ENCODE measurements around the gene ATAD5. TPM values are rescaled to one million over a fixed set of nuclear protein-coding genes. Genes with fewer than 3 reads are reported as not detected.

The ATAD5 gene
- polyA plus RNA-seq, 1 donor (not counting 4 experiments of a cell fraction or from before 2014, with no cell fraction given) = 2.2 TPM

- Histone ChIP-seq H4K20me1 (ENCODE audit: control insufficient read depth, extremely low read depth, insufficient read depth, low read length) (no peaks in the 10 kb centered on the region), H3K27me3 (ENCODE audit: control insufficient read depth, extremely low read depth, insufficient read depth, low read length) (no peaks in the 10 kb centered on the region), H3K36me3 (ENCODE audit: control insufficient read depth in 2 of 2, extremely low read depth in 1 of 2, insufficient read depth in 2 of 2, low read length in 2 of 2) (no peaks in the 10 kb centered on the region), H3K4me3 (ENCODE audit: control insufficient read depth in 2 of 3, extremely low read depth in 1 of 3, insufficient read depth in 2 of 3, low read depth in 1 of 3, low read length in 3 of 3) (peak overlapping the region; percentile 66 to 95 (median 94)), H3K9me3 (ENCODE audit: control insufficient read depth, low read depth, low read length) (no peaks in the 10 kb centered on the region), H3K4me2 (ENCODE audit: control insufficient read depth, extremely low read depth, insufficient read depth, low read depth, low read length) (peak overlapping the region; percentile 69), H3K79me2 (ENCODE audit: control insufficient read depth, insufficient read depth, low read length) (peaks cover 17% of the 10 kb centered on the region), H2AFZ (ENCODE audit: control insufficient read depth, low read length) (peak overlapping the region; percentile 99), H3K9ac (ENCODE audit: control insufficient read depth, extremely low read depth, insufficient read depth, low read length) (peak overlapping the region; percentile 95), H3K9me1 (ENCODE audit: control insufficient read depth, extremely low read depth, insufficient read depth, low read length) (no peaks in the 10 kb centered on the region), H3K27ac (ENCODE audit: control insufficient read depth, insufficient read depth, low read length) (peak overlapping the region; percentile 79), H3K4me1 (ENCODE audit: control insufficient read depth, extremely low read depth, insufficient read depth, low read length) (peaks cover 9% of the 10 kb centered on the region)
- DNase-seq (ENCODE audit: low read depth, low spot score) (no peak), FAIRE-seq (no peak)
- TF ChIP-seq CTCF (optimal IDR thresholded peaks at IDR 0.05 in 1 of 3, IDR thresholded peaks at IDR 0.05 in 1 of 3, conservative IDR thresholded peaks at IDR 0.05 in 1 of 3; ENCODE audit: extremely low read depth in 1 of 3, insufficient read depth in 2 of 3, low read length in 3 of 3) = no peak
- TF ChIP-seq EZH2 (IDR thresholded peaks at IDR 0.05; ENCODE audit: low read length) = no peak
- dilution Hi-C loops (cut with MboI; ENCODE audit: extremely low pct_ligation_motif_present, low sequenced_read_pairs) = no loop called here
Observed at GRCh38 chr17:30832438-30833124, 815 bp downstream of the ATAD5 start.

GRCh38 chr17:30838202-30838807 is 6.5 kb downstream of the ATAD5 start:
- FAIRE-seq = no peak
- Histone ChIP-seq H2AFZ (ENCODE audit: control insufficient read depth, low read length) (no peak overlapping the region), H3K4me3 (ENCODE audit: control insufficient read depth in 2 of 3, extremely low read depth in 1 of 3, insufficient read depth in 2 of 3, low read depth in 1 of 3, low read length in 3 of 3) (no peak overlapping the region), H3K4me2 (ENCODE audit: control insufficient read depth, extremely low read depth, insufficient read depth, low read depth, low read length) (no peak overlapping the region), H3K27me3 (ENCODE audit: control insufficient read depth, extremely low read depth, insufficient read depth, low read length) (no peaks in the 10 kb centered on the region), H4K20me1 (ENCODE audit: control insufficient read depth, extremely low read depth, insufficient read depth, low read length) (no peaks in the 10 kb centered on the region), H3K9ac (ENCODE audit: control insufficient read depth, extremely low read depth, insufficient read depth, low read length) (no peak overlapping the region), H3K4me1 (ENCODE audit: control insufficient read depth, extremely low read depth, insufficient read depth, low read length) (peaks cover 2% of the 10 kb centered on the region), H3K27ac (ENCODE audit: control insufficient read depth, insufficient read depth, low read length) (no peak overlapping the region), H3K9me1 (ENCODE audit: control insufficient read depth, extremely low read depth, insufficient read depth, low read length) (no peaks in the 10 kb centered on the region), H3K79me2 (ENCODE audit: control insufficient read depth, insufficient read depth, low read length) (peaks cover 2% of the 10 kb centered on the region), H3K36me3 (ENCODE audit: control insufficient read depth in 2 of 2, extremely low read depth in 1 of 2, insufficient read depth in 2 of 2, low read length in 2 of 2) (peaks cover 0 to 10% of the 10 kb centered on the region in 2 experiments), H3K9me3 (ENCODE audit: control insufficient read depth, low read depth, low read length) (no peaks in the 10 kb centered on the region)
- no peak for DNase-seq (ENCODE audit: low read depth, low spot score)
- no peak for TF ChIP-seq CTCF (optimal IDR thresholded peaks at IDR 0.05 in 1 of 3, IDR thresholded peaks at IDR 0.05 in 1 of 3, conservative IDR thresholded peaks at IDR 0.05 in 1 of 3; ENCODE audit: extremely low read depth in 1 of 3, insufficient read depth in 2 of 3, low read length in 3 of 3)
- TF ChIP-seq EZH2 (IDR thresholded peaks at IDR 0.05; ENCODE audit: low read length) = no peak
- dilution Hi-C loops (cut with MboI; ENCODE audit: extremely low pct_ligation_motif_present, low sequenced_read_pairs) = no loop called here
